Umbilical cord (tissue), 2 donors: ENCODE measurements around the gene KCNH2. TPM values are rescaled to one million over a fixed set of nuclear protein-coding genes. Genes with fewer than 3 reads are reported as not detected.

ENCODE experiments used
- DNase-seq: peaks from one replicate; pipeline ENCODE4 v3.0.0-alpha.2; 2015; ENCODE audit warnings: low spot score
- total RNA-seq: library from RNA; depleted of rRNA; stranded (reverse); fragments of >200 nt; gene quantifications from one replicate; pipeline ENCODE4 v1.2.3, GENCODE V29; 2014; ENCODE audit warnings: low replicate concordance; ENCODE audit not compliant: insufficient read depth

KCNH2 gene
- total RNA-seq, 1 donor from 2014 or later: 25.3 TPM

- no peak for DNase-seq
Measured at GRCh38 chr7:150950496-150951180, 27.5 kb downstream of the KCNH2 start.

DNA sequence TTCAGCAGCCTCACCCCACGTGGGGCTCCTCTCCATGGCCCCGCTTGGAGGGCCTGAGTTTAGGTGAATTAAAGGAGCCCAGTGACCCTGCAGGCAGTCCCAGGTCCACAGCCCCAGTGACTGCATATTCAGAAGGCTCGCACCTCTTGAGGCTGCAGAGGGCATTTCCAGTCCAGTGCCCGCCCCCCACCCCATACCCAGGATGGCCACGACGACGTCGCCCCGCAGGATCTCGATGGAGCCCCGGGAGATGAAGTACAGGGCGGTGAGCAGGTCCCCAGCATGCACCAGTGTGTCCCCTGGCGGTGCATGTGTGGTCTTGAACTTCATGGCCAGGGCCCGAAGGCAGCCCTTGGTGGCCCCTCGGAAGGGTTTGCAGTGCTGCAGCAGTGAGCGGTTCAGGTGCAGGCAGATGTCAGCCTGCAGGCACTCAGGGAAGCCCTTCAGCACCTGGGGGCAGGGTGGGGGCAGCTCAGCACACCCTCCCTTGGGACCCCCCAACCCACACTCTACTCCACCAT is 28.1 kb downstream of the KCNH2 start:
- DNase-seq: no peak

- peak; percentile 79 for DNase-seq
Measured at GRCh38 chr7:150949564-150949963, 28.6 kb downstream of the KCNH2 start.

GRCh38 chr7:150948791-150949251 is 29.3 kb downstream of the KCNH2 start:
- no peak for DNase-seq

DNA sequence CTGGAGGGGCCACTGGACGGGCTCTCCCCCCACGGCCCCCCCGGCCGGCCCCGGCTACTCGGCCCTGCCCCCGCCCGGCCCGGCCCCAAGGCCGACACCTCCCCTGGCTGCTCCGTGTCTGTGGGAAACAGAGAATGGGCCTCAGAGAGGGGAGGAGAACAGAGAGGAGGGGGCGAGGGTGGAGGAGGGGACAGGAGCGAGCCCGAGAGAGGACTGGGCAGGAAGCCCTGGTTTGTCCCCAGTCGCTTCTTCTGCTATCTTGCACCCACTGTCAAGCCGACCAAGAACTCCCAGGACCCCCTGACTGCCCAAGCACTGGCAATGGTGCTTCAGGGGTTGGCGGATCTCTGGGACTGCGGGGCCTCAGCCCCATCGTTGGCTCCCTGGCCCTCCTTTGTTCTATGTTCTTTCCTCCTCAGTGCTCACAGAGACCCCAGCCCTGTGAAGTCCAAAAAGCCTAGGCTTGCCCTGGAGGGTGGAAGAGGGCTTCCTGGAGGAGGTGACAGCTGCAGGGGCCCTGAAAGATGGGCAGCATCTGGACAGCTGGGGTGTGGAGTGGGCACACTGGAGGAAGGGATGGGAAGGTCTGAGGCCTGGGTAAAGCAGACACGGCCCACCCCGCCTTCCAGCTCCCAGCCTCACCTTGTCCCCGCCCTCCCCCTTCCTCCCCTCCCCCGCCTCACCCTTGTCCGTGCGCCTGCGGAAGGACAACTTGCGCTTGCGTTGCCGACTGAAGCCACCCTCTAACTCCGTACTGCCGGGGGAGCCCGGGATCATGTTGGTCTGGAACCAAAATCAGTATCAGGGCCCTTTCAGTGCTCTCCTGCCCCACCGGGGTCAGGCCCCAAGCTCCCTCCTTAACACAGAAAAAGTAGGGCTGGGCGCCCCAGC is 30.1 kb downstream of the KCNH2 start:
- peak; percentile 39 for DNase-seq

GRCh38 chr7:150947241-150947745 is 30.8 kb downstream of the KCNH2 start:
- no peak for DNase-seq

GRCh38 chr7:150946421-150947240 is 31.5 kb downstream of the KCNH2 start:
- peak; percentile 18 for DNase-seq

- peak; percentile 76 for DNase-seq
Measured at GRCh38 chr7:150945853-150946420, 32.2 kb downstream of the KCNH2 start.

DNA sequence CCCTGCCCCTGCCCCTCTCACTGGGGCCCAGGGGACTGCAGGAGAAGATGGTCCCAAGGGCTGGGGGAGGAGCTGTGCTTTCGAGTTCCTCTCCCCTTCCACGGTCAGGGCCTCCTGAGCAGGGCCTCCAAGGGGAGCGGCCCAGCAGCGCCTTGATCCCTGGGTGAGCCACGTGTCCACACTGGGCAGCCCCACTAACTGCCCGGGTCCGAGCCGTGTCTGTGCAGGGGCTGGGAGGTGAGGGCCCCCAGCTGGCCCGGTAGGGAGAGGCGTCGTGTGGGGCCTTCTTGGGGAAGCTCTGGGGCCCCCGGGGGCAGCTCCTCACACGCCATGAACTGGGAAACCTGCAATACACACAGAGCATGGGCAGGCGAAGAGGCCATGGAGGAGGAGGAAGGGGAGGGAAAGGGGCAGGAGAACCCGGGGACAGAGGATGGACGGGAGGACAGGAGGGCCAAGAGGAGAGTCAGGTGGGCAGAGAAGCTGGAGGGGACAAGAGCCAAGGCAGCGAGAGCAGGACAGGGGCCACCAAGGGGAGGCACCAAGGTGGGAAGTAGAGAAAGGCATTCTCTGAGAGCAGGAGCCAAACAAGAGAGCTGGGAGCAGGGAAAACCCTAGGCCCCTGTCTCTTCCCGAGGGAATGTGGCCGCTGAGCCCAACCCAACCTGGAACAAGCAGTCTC is 32.8 kb downstream of the KCNH2 start:
- DNase-seq: peak; percentile 90

GRCh38 chr7:150944066-150945042 is 33.8 kb downstream of the KCNH2 start:
- DNase-seq: peak; percentile 63

- DNase-seq: no peak
Measured at GRCh38 chr7:150943453-150943814, 34.7 kb downstream of the KCNH2 start.

- no peak for DNase-seq
Measured at GRCh38 chr7:150942591-150943452, 35.3 kb downstream of the KCNH2 start.

DNA sequence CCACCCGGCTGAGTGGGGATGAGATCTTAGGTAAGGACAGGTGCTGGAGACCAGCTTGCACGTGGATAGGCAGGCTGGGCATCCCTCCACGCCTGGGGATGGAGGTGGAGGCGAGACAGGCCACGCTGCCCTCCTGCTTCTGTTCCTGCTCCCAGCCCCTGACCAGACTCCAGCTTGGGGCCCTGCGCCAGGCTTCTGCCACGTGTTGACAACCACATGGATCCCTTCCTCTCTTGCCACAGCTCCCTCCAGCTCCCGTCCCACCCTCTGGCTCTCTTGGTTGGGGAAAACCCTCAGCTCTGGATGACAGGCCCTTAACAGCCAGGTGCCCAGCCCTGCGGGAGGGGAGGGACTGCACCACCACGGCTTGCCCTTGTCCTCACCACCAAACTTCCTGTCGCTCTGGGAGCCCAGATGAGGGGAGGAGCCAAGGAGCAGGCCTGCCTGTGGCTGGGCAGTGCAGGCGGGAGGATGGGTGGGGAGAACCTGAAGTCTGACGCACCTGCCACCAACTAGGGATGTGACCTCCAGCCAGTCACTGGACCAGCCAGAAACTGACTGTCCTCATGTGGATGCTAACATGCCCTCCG is 36.0 kb downstream of the KCNH2 start:
- DNase-seq: peak; percentile 52

DNA sequence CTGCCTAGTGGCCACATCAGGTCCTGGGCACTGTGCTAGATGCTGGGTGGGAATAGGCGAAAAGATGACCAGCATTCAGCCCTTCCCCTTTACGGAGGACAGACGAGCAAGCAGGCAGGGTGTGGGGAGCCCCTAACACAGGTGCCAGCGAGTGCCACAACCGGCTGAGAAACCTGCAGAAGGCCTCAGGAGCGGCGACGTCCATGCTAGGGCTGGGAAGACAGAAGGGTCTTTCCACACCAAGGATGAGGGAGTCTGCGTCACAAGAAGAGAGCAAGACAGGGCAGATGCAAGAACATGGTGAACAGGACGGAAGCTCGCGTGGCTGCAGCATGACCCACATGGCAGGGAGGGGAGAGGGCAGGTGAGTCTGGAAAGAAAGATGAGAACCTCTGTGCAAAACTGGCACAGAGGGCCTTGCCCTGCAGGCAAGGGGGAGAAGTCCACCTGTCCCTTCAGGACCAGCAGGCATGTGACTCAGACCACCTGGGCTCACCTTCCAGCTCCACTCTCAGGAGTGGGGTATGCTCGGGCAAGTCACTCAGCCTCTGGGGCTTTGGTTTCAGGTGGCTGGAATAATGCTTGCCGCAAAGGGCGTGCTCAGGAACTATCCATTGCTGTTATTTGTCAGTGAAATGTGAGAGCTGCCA is 36.6 kb downstream of the KCNH2 start:
- no peak for DNase-seq

GRCh38 chr7:150940431-150941102 is 37.6 kb downstream of the KCNH2 start:
- no peak for DNase-seq

- DNase-seq: no peak
Measured at GRCh38 chr7:150939466-150939865, 38.7 kb downstream of the KCNH2 start.

GRCh38 chr7:150939052-150939451 is 39.1 kb downstream of the KCNH2 start:
- DNase-seq: no peak
